Suprapubic skin (tissue), 3 donors: ENCODE measurements around the gene CPO.

Experiments used
- POLR2AphosphoS5 ChIP-seq, 3 donors: sonication (generic); formaldehyde crosslinking; IDR thresholded peaks; one replicate each; pipeline ENCODE4 v1.6.1; 2017; ENCODE audit warnings: antibody characterized with exemption in 3 of 3
- TF ChIP-seq, protein P1 (sequence below), 2 donors: fragments of 200-600 bp in 1 of 2; fragments of 450-650 bp in 1 of 2; sonication (generic) in 1 of 2; IDR thresholded peaks; one replicate each; pipeline ENCODE4 v1.5.1; 2016 to 2019; ENCODE audit warnings: antibody characterized with exemption in 2 of 2, mild to moderate bottlenecking in 1 of 2, moderate library complexity in 1 of 2

GRCh38 chr2:207014424-207014823, 75.1 kb downstream of the CPO start:
- no peak for TF ChIP-seq POLR2AphosphoS5 (IDR thresholded peaks at IDR 0.05)
- TF ChIP-seq, protein P1, sequence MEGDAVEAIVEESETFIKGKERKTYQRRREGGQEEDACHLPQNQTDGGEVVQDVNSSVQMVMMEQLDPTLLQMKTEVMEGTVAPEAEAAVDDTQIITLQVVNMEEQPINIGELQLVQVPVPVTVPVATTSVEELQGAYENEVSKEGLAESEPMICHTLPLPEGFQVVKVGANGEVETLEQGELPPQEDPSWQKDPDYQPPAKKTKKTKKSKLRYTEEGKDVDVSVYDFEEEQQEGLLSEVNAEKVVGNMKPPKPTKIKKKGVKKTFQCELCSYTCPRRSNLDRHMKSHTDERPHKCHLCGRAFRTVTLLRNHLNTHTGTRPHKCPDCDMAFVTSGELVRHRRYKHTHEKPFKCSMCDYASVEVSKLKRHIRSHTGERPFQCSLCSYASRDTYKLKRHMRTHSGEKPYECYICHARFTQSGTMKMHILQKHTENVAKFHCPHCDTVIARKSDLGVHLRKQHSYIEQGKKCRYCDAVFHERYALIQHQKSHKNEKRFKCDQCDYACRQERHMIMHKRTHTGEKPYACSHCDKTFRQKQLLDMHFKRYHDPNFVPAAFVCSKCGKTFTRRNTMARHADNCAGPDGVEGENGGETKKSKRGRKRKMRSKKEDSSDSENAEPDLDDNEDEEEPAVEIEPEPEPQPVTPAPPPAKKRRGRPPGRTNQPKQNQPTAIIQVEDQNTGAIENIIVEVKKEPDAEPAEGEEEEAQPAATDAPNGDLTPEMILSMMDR (IDR thresholded peaks at IDR 0.05) = no peak
